HG03097 (cell line): Measurements from ENCODE around the gene FIBIN.

Experiments
- ATAC-seq: cut with Tn5 transposase; IDR thresholded peaks from one replicate; pipeline ENCODE4 v1.9.1; 2021; ENCODE audit not compliant: unreplicated experiment, low FRiP score

The FIBIN gene

GRCh38 chr11:27018902-27019529, 25.1 kb downstream of the FIBIN start:
- no peak for ATAC-seq

DNA sequence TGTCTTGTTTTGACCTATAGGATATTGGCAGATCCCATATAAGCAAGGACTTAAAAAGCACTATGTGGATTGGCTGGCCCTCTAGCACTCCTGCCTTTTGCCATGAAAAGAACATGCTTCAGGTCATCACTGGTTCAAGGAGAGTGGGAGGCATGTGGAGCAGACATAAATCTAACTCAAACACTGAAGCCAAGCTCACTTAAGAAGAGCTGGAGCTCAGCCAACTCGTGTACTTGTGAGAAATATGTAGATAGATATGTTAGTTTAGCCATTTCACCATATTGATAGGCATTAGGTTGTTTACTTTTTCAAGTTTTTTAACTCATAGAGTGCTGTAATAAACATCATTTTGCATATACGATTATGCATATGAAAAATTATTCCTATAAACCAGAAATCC, 26.8 kb downstream of the FIBIN start:
- ATAC-seq = no peak

GRCh38 chr11:27022659-27023251, 28.8 kb downstream of the FIBIN start:
- no peak for ATAC-seq

DNA sequence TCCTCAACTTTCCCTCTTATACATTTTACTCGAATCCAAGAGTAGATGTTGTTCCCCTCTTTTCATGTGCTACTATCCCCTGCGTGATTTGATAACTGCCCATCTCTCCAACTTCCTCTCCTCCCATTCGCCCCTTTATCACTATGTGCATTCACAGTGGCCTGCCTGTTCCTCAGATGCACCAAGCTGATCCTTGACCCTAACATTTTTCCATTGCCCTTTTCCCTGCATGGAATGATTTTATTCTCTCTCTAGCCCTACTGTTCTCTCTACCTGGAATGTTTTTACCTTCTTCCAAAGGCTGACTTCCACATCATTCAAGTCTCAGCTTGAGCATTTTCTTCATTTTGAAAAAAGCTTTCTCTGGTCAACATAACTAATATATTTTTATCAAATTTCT, 31.0 kb downstream of the FIBIN start:
- no peak for ATAC-seq

GRCh38 chr11:27025312-27025955, 31.5 kb downstream of the FIBIN start:
- no peak for ATAC-seq

DNA sequence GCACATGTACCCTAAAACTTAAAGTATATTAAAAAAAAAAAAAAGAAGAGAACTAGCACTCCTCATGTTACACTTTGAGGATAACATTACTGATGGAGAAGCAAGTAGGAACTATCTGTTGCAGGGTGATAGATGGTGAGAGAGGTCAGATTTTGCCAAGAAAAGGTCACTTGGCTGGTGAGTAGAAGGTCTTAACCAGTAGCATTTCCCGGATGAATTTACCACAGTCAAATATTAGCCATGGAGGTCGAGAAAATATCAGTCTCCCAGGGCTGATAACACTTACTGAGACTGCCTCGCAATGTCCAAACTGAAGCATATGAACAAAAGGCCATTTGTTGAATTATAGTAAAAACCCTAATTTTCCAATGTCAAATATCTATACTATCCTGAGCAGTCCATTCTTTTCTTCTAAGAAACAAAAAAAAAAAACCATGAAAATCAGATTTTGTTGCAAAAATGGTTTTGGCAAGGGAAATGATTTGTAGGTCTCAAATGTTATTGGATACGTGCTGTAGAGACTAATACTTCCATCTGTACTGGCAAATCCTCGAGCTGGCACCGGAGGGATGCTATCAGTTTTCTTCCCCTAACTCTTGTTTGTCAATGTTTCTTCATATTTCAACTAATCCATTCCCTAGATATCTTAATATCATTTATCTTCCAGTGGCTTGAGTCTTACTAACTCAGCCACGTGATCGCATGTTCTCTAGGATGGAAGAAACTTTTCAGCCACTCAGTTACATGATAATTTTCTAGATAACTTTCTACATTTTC, 32.2 kb downstream of the FIBIN start:
- ATAC-seq = no peak

GRCh38 chr11:27028561-27028965, 34.7 kb downstream of the FIBIN start:
- no peak for ATAC-seq

GRCh38 chr11:27029966-27030365, 36.1 kb downstream of the FIBIN start:
- no peak for ATAC-seq

DNA sequence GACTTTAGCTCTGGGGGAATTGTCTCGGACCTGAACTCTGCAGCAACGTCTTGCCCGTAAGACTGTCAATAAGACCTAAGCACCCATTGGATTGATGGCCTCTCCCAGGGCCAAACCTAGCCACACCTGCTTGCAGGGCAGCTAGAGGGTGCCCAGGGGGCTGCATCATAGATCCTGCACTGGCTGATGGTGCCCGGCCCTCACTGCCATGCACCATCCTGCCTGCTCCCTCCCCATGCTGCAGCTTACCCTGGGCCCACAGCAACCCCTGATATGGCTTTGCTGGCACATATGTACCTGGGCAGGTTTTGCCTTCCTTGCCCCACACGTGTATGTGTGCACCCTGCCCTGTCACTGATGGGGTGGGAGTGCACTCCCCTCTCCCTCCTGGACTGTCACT, 37.8 kb downstream of the FIBIN start:
- no peak for ATAC-seq

DNA sequence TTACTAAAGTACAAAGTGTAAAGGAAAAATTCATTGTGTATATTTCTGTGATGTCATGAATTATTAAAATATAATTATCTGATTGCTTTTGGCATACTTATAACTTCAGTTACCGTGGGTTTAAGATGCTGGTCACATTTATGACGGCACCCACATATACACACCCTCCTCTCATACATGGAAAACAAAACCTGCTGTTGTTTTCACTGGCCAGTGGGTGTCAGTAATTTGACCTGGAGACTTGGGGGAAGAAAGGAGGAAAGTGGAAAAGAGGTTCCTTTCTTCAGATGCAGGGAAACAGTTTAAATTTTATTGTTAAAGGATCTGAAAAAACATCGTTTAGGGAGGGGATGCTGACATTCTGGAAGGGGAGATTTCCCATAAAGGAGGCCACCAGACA, 46.0 kb downstream of the FIBIN start:
- no peak for ATAC-seq

GRCh38 chr11:27040302-27041115, 46.6 kb downstream of the FIBIN start, which contains the start of gene BBOX1:
Gene BBOX1 (plus strand): TSS chr11:27040815. CDS start chr11:27055431, 14,616 bp downstream.
- no peak for ATAC-seq

- no peak for ATAC-seq
Observed at GRCh38 chr11:27041141-27041899, 47.4 kb downstream of the FIBIN start.
